B cell (primary cell): ENCODE measurements around the gene SEPTIN5. TPM values are rescaled to one million over a fixed set of nuclear protein-coding genes. Genes with fewer than 3 reads are reported as not detected.

Source experiments
- ATAC-seq: fragments of 200-7000 bp; cut with Tn5 transposase; one replicate; pipeline ENCODE4 v1.10.0; 2021; ENCODE audit warnings: low read depth, mild to moderate bottlenecking, moderate number of reproducible peaks, moderate library complexity
- CTCF ChIA-PET: fragments of 350-600 bp; sonication (Branson Sonifier 250); formaldehyde crosslinking; loops from one replicate; lab custom pipeline; 2021; ENCODE audit warnings: antibody characterized with exemption, inconsistent platforms; lab: Charles Lee
- POLR2A ChIA-PET: fragments of 350-600 bp; sonication (Branson Sonifier 250); formaldehyde crosslinking; loops from one replicate; lab custom pipeline; 2021; ENCODE audit warnings: antibody characterized with exemption; lab: Charles Lee
- DNase-seq: peaks from one replicate; pipeline ENCODE4 v3.0.0; 2013
- H2AFZ ChIP-seq: 2 replicates; pipeline ENCODE4 v1.6.1; 2012; ENCODE audit warnings: mild to moderate bottlenecking, low read depth, low read length; ENCODE audit not compliant: insufficient read depth, poor library complexity, severe bottlenecking
- H3K27ac ChIP-seq, 2 donors: 1 replicate in 1 of 2; 2 replicates in 1 of 2; pipeline ENCODE4 v1.5.1; 2012 to 2013; ENCODE audit warnings: low read length in 2 of 2, mild to moderate bottlenecking in 2 of 2, moderate library complexity in 1 of 2
- H3K27me3 ChIP-seq, 4 experiments: fragments of 200-600 bp in 1 of 4; sonication (generic) in 1 of 4; replicated peaks in 1 of 4; 1 replicate in 2 of 4; 2 replicates in 2 of 4; pipeline versions ENCODE4 v1.6.1 to v1.7.0; 2013 to 2016; ENCODE audit warnings: low read length in 3 of 4, mild to moderate bottlenecking in 2 of 4, mixed read lengths in 1 of 4, moderate library complexity in 1 of 4; ENCODE audit not compliant: insufficient read depth in 4 of 4, control insufficient read depth in 3 of 4; ENCODE audit errors: control extremely low read depth in 1 of 4
- H3K36me3 ChIP-seq, 2 experiments: replicated peaks in 1 of 2; 1 replicate in 1 of 2; 2 replicates in 1 of 2; pipeline versions ENCODE4 v1.6.1 to v1.7.1; 2013; ENCODE audit warnings: low read length in 1 of 2; ENCODE audit not compliant: insufficient read depth in 2 of 2, control insufficient read depth in 1 of 2; ENCODE audit errors: control extremely low read depth in 1 of 2, extremely low read depth in 1 of 2
- H3K4me1 ChIP-seq, 2 donors: fragments of 200-600 bp in 1 of 2; sonication (generic) in 1 of 2; 1 replicate in 1 of 2; 2 replicates in 1 of 2; pipeline versions ENCODE4 v1.5.1 to v1.6.1; 2013 to 2017; ENCODE audit warnings: low read length in 2 of 2; ENCODE audit not compliant: control insufficient read depth in 2 of 2, insufficient read depth in 2 of 2
- H3K4me2 ChIP-seq: replicated peaks from 2 replicates; pipeline ENCODE3; 2012; ENCODE audit warnings: mild to moderate bottlenecking, low read depth, low read length; ENCODE audit not compliant: poor library complexity, severe bottlenecking
- H3K4me3 ChIP-seq, 5 experiments: fragments of 200-600 bp in 1 of 5; sonication (generic) in 1 of 5; 1 replicate in 3 of 5; 2 replicates in 2 of 5; pipeline versions ENCODE4 v1.5.1 to v1.7.0; 2011 to 2016; ENCODE audit warnings: low read length in 4 of 5, mild to moderate bottlenecking in 4 of 5, low read depth in 2 of 5, control low read depth in 1 of 5, moderate library complexity in 1 of 5; ENCODE audit not compliant: insufficient read depth in 1 of 5; ENCODE audit errors: control extremely low read depth in 1 of 5, extremely low read depth in 1 of 5
- H3K79me2 ChIP-seq: fragments of 200-600 bp; sonication (generic); one replicate; pipeline ENCODE4 v1.6.0; 2016; ENCODE audit warnings: low read length; ENCODE audit not compliant: control insufficient read depth, insufficient read depth
- H3K9ac ChIP-seq: fragments of 200-600 bp; sonication (generic); 2 replicates; pipeline ENCODE4 v1.6.1; 2017; ENCODE audit warnings: mild to moderate bottlenecking, low read length, moderate library complexity
- H3K9me3 ChIP-seq, 3 donors: one replicate each; pipeline versions ENCODE4 v1.6.1 to v1.7.1; 2013; ENCODE audit warnings: low read length in 2 of 3; ENCODE audit not compliant: control insufficient read depth in 2 of 3, insufficient read depth in 1 of 3; ENCODE audit errors: control extremely low read depth in 1 of 3
- H4K20me1 ChIP-seq: 2 replicates; pipeline ENCODE4 v1.6.0; 2012; ENCODE audit warnings: mild to moderate bottlenecking, low read length; ENCODE audit not compliant: insufficient read depth, control insufficient read depth, poor library complexity, severe bottlenecking
- H3K27ac Mint-ChIP-seq: one replicate; pipeline ENCODE4 v1.8.0; 2021; ENCODE audit warnings: mixed read lengths
- H3K27me3 Mint-ChIP-seq: one replicate; pipeline ENCODE4 v1.8.0; 2021; ENCODE audit warnings: mixed read lengths
- H3K4me1 Mint-ChIP-seq: one replicate; pipeline ENCODE4 v1.8.0; 2021; ENCODE audit warnings: mixed read lengths
- H3K4me3 Mint-ChIP-seq: one replicate; pipeline ENCODE4 v1.8.0; 2021; ENCODE audit warnings: mixed read lengths
- H3K9me3 Mint-ChIP-seq: one replicate; pipeline ENCODE4 v1.8.0; 2022; ENCODE audit warnings: mixed read lengths; ENCODE audit not compliant: insufficient read depth
- CTCF ChIP-seq: fragments of 200-600 bp; IDR thresholded peaks from one replicate; pipeline ENCODE4 v1.8.0; 2022; ENCODE audit warnings: antibody characterized with exemption, mild to moderate bottlenecking
- EZH2 ChIP-seq: IDR thresholded peaks from 2 replicates; pipeline ENCODE4 v1.6.1; 2012; ENCODE audit warnings: borderline replicate concordance, low read depth, mild to moderate bottlenecking, moderate library complexity, low read length; ENCODE audit not compliant: insufficient read depth, poor library complexity, severe bottlenecking
- WGBS: methylation state at CpG from one replicate; pipeline ENCODE4 v1.1.5; 2013; ENCODE audit warnings: missing lambda C conversion rate; ENCODE audit not compliant: insufficient coverage; 5-methylcytosine and 5-hydroxymethylcytosine counted together
- intact Hi-C: fragments of 100-400 bp; cut with micrococcal nuclease; formaldehyde crosslinking; loops from one replicate; pipeline ENCODE4 v1.10.0; 2022
- polyA plus RNA-seq: library from polyadenylated mRNA; depleted of rRNA; stranded (reverse); fragments of >200 nt; gene quantifications from 2 replicates; pipeline ENCODE4 v1.2.3, GENCODE V29; 2012
- total RNA-seq, 2 donors: library from RNA; stranded (reverse); fragments of 120-200 nt in 1 of 2; gene quantifications; 1 replicate in 1 of 2; 2 replicates in 1 of 2; pipeline versions ENCODE4 v1.2.3 to v1.2.4, GENCODE V29; 2013 to 2022

Gene SEPTIN5
- total and polyA plus RNA-seq, 2 donors (not counting 1 experiment from before 2014, with no cell fraction given), result 0.06 TPM; not detected in 1

- H3K9me3 Mint-ChIP-seq, result no peaks in the 10 kb centered on the region
- DNase-seq, result peak; percentile 2
These were observed 4.1 kb upstream of the SEPTIN5 start for GRCh38 chr22:19710020-19710768.

More at GRCh38 chr22:19710020-19710768, 4.1 kb upstream of the SEPTIN5 start:
- no peak overlapping the region for H3K4me3 Mint-ChIP-seq
- H4K20me1 ChIP-seq, result no peaks in the 10 kb centered on the region
- peaks cover 0 to 17% (median 7%) of the 10 kb centered on the region in 4 experiments for H3K27me3 ChIP-seq
- peaks cover 24% of the 10 kb centered on the region for H3K27me3 Mint-ChIP-seq
- no peaks in the 10 kb centered on the region for H3K9me3 ChIP-seq
- no peak overlapping the region for H3K27ac Mint-ChIP-seq
- no peak overlapping the region for H3K4me2 ChIP-seq
- ATAC-seq, result no peak
- no peak overlapping the region for H3K9ac ChIP-seq
- peaks cover 3% of the 10 kb centered on the region for H3K4me1 Mint-ChIP-seq
- WGBS, result 83% methylated on average over 19 of the region's 19 CpGs
- H3K4me1 ChIP-seq, result peaks cover 8 to 10% of the 10 kb centered on the region in 2 donors
- no peak overlapping the region for H2AFZ ChIP-seq
- ChIA-PET POLR2A (no interaction called here), CTCF (no interaction called here)
- intact Hi-C loops, result no loop called here
- H3K36me3 ChIP-seq, result no peaks in the 10 kb centered on the region
- no peaks in the 10 kb centered on the region for H3K79me2 ChIP-seq
- H3K27ac ChIP-seq, result no peak overlapping the region
- H3K4me3 ChIP-seq, result no peak overlapping the region
- no peak for TF ChIP-seq CTCF
- no peak for TF ChIP-seq EZH2
